NCI-H1105 (cell line): ENCODE data around the gene ADAMTS20.

Experiments
- DNase-seq: peaks from one replicate; lab custom pipeline; 2025; lab: John Stamatoyannopoulos, UW

Gene ADAMTS20

DNA sequence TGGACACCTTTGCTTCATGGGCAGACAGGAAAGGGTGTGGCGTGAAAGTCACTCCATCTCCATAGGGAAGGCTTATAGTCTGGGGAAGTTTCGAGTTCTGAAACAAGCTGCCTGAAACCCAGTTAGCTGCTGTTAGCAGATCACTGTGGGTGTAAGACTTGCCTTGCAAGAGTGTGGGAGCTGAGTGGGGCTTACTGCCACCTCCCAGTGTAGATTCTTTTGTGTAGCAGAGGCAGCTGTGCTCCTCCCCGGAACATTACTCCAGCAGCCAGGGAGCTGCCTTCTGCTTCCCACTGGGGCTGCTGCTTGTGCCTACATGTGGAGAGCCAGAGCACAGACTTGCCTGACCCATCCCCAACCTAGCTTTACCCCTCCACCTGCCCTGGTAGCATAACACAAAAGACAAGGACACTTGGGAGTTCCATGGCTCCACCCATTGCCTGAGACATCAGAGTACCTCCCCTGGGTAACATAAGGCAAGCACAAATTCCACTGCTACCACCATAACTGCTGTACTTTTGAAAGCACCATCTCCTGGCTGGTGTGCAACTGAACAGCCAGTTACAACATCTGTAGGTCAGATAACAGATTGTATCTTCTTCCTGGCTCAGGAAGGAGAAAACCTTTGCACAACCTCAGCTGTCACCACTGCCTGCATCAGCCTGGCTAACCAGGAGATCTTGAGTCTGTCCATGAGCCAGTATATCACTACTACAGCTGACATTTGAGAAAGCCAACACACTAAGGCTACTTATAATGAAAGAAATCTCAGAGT lies 69.5 kb downstream of the ADAMTS20 start:
- no peak for DNase-seq

DNA sequence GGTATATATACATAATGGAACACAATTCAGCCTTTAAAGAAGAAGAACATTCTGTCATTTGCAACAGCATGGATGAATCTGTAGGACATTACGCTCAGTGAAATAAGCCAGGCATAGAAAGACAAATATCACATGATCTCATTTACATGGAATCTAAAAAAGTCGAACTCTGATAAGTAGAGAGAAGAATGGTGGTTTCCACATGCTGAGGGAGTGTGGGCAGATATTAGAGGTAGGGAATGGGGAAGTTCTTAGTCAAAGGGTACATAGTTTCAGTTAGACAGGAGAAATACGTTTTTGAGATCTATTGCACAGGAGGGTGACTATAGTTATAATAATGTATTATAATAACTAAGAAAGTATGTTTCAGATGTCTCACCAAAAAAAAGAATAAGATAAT lies 71.4 kb downstream of the ADAMTS20 start:
- DNase-seq, result no peak

DNA sequence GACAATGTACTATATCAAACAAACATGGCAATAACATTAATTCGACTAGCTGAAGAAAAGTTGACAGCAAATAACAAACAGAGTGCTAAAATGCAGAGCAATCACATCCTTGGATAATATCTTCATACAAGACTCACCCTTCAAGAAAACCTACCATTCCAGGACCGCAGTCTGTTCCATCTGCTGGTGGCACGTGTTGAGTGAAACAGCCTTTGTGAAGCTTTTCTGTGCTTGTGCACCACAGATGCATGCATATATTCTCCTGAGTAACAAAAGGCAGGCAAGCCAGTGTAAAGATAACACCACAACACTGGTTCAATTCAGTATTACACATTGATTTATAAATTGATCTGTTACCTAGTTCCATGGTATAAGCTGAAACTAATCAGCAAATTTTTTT lies 89.3 kb downstream of the ADAMTS20 start:
- no peak for DNase-seq

DNA sequence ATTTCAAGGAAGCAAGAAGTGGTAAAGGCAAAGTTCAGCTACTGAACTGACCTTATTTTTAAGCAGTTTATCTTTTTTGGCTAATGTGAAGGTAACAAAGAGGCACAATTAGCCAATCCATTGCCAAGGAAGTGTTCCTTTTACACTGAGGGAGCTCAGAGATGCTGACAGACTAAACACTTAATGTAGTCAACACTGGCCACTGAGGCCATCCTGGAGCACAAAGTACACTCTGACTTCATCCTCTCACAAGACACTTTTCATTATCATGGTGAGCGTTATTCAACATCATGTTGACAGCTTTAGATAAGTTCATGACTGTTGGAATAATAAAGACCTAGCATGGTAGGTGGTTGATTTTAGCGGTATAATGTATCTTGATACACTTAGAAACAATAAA lies 89.9 kb downstream of the ADAMTS20 start:
- no peak for DNase-seq

DNA sequence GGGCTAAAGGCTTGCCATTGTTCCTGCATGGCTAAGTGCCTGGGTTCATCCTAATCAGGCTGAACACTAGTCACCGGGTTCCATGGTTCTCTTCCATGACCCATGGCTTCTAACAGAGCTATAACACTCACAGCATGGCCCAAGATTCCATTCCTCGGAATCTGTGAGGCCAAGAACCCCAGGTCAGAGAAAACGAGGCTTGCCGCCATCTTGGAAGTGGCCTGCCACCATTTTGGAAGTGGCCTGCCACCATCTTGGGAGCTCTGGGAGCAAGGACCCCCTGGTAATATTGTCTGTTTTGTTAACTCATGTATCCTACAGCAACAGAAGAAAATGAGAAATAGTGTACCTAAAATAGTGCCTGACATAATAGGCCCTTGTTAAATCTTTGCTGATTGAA lies 92.7 kb downstream of the ADAMTS20 start:
- no peak for DNase-seq

DNA sequence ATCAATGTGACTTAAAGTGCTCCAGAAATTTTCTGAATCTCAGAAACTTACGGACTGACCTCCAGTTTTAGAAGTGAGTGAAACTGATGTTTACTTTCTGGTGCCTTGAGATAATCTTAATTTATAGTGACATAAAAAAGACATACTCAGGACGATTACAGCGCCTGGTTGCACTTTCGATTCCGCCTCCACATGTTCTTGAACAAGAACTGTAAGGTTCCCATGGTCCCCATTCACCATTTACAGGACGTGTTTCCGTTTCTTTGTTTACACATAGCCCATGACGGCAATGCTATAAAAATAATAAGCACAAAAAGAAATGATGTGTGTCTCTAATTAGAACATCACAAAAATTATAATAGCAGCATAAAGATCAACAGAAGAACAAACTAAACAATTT lies 98.2 kb downstream of the ADAMTS20 start:
- no peak for DNase-seq

DNA sequence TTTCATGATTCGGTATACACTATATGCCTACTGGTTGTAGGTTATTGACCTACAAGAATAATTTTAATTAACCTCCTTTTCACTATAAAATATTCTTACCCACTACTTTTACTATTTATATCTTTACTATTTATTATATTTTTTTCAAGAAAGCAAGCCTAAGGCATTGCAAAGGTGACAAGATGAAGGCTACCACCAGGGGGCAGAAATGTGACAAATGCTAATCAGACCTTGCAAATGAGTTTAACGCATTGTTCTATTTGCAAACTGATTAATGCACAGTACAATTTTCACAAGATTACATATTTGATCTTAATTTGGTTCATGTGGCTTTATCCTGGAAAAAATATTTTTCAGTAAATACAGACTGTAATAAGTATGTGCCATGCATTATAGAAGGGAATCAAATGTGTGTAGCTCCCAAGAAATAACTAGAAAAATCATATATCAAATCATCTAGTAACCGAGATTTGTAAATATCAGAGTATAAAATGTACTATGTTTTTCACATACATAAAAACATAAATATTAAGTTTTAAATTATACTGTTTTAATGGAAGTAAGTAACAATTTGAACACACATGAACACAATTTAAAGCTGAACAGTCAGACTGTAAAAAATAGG lies 107.0 kb downstream of the ADAMTS20 start:
- peak; percentile 55 for DNase-seq

DNA sequence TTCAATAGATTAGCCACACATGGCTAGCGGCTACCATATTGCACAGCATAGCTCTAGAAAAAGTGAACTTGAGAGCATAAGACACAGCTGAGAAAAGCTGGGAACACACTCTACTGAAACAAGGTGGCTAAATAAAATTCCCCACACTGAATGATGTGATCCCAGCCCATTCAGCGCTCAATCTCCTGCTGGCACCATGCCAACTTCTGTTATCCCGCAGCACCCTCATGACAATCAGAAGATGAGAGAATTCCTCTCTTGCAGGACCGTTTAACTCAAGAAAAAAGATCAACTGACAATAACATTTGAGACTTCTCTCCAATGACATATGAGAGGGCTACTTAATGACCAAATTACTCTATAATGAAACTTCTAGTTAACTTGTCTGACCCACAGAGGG lies 115.4 kb downstream of the ADAMTS20 start:
- no peak for DNase-seq

DNA sequence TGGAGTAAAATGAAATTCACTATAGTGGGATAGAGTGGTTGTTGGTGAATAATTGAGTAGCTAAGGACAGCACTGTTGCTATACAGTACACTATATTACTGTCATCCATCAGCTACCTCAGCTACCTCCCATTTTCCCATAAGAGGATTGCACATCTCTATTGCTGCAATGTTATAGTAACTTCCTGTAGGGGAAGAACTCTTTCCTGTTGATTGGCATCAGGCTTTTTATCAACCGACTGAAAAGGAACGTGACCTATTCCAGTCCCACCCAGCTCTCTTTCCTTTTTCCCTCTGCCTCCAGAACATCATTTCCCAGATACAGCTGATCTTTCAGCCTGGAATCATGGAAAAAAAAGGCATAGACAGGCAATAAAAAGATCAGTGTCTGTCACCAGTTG lies 117.4 kb downstream of the ADAMTS20 start:
- no peak for DNase-seq

DNA sequence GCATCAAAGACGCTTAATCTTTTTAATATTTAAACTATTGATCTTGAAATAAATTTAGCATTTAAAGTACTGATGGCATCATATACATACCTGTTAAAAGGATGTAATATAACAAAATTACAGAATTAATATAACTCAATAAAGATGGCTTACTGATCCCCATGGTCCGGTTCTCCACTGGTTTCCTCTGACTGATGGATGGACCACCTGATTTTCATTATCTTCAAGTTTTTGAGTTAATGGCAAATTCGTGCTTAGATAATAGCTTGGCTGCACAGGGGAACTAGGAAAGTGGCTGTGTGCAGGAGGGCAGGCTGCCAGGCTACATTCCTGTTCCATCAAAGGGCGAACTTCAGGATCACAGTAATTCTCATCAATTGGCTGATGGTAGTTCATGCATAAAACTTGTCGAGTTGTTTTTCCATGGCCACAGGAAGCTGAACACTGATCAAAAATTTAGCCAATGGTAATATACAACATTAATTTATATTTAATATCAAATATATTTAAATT lies 123.9 kb downstream of the ADAMTS20 start:
- DNase-seq, result no peak

DNA sequence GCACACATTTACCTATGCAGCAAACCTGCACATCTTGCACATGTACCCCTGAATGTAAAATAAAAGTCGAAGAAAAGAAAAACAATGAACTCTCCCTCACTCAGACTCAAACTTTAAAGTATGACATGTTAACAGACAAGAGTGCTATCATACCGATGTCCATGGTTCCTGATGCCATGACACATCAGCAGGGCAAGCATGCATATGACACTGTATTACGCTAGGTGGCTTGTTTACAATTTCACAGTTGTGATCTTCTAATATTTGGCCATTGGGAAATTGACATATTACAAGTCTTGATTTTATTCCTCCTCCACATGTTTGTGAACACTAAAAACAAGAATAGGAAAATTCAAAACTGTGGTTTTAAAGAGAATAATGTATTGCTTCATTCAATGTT lies 126.6 kb downstream of the ADAMTS20 start:
- DNase-seq, result no peak

DNA sequence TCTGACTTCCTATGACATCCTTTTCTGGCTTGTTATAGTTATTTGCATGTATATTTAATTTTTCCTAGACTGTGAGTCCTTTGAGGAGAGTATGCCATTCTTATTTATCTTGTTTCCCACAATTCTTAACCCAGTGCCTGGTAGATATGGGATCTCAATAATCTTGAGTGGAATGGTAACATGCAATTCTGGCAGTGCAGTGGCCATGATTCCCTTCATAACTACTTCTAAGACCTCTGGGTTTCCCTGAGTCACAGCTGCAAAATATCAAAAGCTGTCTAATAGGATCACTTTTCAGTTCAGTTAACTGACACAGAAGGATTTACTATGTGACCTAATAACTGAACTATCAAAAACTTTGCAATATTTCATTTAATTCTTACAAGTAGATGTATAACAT lies 135.0 kb downstream of the ADAMTS20 start:
- no peak for DNase-seq

DNA sequence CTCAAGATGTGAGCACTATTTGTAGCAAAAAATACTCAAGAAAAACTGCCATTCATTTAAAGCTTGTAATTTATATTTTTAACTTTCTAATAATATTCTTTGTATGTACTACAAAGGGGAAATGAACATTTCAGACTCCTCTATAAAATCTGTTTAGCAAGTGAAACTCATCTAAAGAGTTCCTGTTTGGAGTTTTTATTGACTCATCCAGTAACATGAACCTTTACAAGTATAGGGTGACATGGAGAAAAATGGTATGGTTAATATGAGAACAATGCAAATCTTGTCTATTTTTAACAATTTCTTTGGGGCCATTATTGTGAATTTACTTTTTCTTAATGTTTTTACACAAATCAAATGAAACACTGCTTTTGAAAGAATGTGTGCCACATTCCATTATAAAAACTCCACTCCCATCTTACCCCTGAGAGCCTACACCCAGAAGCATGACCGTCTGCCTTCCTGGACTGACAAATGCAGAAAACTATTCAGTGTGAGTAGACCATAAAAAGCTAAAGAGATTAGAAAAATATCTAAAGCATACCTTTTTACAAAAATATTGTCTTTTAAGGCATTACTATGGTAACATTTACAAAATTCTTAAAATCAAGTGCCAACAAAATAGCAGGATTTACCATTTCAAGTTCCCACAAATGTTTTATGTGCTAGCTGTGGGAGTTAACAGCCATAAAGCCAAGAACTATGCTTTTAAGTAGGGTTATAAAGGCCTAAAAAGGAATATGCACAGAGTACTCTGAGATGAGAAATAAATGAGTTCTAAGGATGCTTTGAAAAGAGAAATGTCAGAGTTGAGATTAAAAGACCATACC lies 144.0 kb downstream of the ADAMTS20 start:
- DNase-seq, result no peak

DNA sequence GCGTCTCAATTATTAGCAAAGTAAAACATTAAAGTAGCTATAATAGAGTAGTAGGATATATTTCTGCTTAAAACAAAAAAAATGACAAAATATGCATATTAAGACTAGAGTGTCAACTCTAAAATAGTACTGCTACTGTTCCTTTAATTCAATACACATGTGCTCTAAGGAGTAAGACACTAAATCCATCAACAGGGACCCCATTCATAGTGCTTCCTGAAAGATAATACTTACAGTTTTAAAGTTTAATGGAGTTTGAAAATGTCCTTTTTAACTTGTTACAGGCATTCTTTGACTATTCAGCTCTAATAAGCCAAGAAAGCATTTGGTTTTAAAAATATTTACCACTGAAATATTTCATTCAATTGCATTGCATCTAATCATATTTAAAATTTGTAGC lies 145.2 kb downstream of the ADAMTS20 start:
- DNase-seq, result no peak

DNA sequence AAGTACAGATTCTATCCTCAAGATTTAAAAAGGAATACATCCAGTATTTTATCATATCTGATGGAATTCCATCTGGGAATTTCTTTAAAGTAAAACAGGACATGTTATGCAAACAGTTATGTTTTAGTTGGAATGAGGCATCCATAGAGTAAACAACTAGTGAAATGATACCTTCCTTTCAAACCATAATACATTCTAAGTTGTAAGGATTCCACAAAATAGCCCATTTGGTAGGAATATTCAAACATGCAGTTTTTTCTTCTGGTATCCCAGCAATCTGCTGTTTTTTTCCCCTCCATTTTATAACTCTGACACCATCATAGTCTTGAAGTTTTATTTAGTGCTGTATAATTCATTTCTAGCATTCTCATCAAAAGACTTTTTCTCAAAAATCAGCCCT lies 149.6 kb downstream of the ADAMTS20 start:
- DNase-seq, result no peak

DNA sequence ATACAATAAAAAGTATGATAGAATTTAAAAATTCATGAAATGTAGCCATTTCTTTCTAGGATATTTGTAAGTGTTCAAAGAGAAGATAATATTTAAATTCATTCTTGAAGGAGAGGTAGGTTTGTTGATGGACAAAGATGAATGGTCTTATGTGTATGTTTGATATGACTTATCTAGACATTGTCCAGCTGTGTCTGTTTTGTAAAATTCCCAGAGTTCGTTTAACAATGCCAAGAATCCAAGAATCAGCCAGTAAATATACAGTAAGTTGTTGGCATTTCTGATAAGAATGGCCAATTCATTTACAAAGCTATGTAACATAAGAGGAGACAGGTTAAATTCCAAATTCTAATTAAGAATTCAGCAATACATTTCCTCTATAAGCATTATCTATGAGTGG lies 150.9 kb downstream of the ADAMTS20 start:
- DNase-seq, result no peak

DNA sequence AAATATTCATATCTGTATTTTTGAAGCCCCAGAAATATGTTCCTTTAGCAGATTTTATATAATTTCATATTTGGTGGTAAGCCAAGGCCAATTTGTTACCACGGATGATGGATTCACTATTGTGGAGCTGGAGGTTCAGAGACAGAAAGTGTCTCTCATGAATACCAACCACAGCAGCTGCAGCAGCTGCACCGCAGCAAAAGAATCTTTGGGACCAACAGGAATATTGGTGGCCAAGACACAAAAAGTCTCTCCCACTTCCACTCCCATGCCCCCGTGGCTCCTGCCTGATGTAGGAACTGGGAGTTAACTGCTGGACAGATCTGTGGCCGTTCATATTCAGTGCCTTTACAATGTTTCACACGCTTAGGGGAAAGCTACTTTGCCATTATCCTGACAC lies 155.3 kb downstream of the ADAMTS20 start:
- DNase-seq, result no peak

DNA sequence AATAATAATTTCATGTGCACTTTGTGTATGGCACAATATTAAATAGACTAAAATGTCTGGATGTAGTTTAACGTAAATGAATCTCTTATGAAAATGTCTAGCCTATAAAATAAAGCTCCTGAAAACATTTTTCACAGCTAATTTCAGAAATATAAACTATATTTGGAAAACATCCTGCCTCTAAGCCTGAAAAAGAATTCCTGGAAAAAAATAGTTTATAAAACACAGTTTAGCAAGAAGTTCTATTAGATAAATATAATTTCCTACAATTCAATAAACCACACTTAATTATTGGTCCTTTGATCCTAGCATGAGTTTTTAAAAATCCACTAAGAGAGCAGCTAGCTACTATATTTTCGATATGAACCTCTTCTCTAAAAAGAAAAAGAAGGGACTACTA lies 159.9 kb downstream of the ADAMTS20 start:
- DNase-seq, result no peak

DNA sequence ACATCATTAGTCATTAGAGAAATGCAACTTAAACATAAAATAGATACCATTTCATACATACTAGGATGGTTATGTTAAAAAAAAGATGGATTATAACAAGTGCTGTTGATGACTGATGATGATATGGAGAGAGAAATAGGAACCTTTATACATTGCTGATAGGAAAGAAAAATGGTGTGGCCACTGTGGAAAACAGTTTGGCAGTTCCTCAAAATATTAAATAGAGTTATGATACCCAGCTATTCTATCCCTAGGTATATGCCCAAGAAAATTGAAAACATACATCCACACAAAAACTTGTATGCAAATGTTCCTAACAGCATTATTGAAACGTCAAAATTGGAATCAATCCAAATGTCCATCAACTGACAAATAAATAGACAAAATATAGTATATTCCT lies 170.1 kb downstream of the ADAMTS20 start:
- DNase-seq, result no peak

DNA sequence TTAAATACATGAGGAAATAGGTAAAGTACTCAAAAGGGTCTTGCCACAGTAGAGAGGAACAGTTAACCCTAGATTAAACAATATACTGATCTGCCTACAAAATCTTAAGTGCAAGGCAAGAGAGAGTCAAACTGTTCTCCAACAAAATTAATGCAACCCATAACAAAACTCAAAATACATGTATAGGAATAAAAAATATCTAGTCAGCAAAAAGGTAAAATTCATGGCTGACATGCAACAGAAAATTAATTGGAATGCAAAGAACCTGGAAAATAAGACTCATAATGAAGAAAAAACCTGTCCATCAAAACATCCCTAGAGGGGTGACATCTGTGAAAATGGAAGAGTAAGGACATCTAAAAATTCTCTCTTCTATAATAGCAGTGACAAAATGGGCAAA lies 173.6 kb downstream of the ADAMTS20 start:
- no peak for DNase-seq

DNA sequence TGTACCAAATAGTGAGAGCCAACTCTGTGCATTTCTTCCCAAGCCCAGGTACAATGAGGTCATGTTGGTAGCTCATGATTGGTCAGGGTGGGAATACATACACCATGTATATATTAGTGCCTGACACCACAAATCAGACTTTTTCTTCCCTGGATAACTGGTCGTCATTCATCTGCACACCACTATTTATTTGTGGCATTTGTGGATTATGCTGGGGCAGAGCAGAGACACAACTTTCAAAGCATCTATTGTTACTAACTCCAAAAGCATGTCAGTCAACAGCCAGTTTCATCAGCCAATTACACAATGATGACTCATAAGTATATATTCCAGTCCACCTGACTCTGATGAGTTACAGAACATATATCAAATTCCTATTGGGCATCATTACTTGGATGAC lies 181.7 kb downstream of the ADAMTS20 start:
- no peak for DNase-seq

DNA sequence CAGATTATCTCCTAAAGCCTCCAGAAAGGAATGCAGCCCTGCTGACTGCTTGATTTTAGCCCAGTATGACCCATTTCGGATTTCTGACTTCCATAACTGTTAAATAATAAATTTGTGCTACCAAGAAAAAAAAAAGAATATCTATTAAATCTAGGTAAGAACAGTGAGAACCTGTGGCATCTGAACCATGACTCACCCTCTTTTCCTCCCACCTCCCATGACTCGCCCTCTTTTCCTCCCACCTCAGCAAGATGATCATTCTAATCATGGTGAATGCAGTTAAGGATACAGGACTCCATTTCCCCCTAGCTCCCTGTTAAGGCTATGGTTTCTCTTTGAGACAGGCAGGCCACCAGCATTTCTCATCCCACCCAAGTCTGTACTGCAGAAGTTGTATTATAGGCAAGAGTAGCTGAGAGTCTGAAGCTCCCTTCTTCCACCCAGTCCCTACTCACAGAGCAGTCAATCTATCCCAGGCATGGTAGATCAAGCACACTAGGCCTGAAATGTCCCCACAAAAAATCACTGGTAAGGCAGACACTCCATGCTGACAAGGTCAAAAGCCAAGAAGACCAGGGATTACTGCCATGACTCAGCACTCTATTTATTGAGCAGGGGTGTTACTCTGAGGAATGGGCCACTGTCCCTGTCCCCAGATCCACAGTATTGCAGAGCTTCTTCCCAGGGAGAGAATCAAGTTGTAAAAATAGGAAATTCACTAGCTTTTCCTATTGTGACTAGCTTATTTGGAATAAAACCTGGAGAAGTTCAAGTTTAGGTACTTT lies 188.9 kb downstream of the ADAMTS20 start:
- no peak for DNase-seq
